Liver (tissue), 3 donors: ENCODE measurements around the gene ST7.

Experiments
- JUND ChIP-seq, 2 donors: IDR thresholded peaks; 2 replicates each; pipeline ENCODE4 v1.6.1; 2016; ENCODE audit warnings: antibody characterized with exemption in 2 of 2
- YY1 ChIP-seq: IDR thresholded peaks from 2 replicates; pipeline ENCODE4 v1.6.1; 2016; ENCODE audit warnings: antibody characterized with exemption, mild to moderate bottlenecking
- TF ChIP-seq, protein P1 (sequence below): fragments of 150-350 bp; IDR thresholded peaks from 2 replicates; pipeline ENCODE4 v1.5.1; 2017; ENCODE audit warnings: improper control_type of control experiment, low read depth, low read length; ENCODE audit not compliant: missing input control
- TF ChIP-seq, protein P2 (sequence below): IDR thresholded peaks from 2 replicates; pipeline ENCODE4 v1.6.1; 2016; ENCODE audit warnings: antibody characterized with exemption
- donor health status: healthy.
- donor health status: healthy.

DNA sequence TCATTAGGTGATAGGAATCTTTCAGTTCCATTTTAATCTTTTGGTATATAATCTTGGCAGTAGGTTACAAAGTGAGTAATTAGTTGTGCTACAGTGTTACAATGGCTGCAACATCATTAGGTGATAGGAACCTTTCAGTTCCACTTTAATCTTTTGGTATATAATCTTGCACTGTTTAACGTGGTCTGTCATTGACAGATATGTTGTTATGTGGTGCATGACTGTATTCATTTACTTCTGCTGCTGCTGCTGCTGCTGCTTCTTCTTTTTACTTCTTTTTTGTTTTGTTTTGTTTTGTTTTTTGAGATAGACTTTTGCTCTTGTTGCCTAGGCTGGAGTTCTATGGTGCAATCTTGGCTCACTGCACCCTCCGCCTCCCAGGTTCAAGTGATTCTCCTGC lies 28.6 kb downstream of the ST7 start:
- TF ChIP-seq, protein P1, sequence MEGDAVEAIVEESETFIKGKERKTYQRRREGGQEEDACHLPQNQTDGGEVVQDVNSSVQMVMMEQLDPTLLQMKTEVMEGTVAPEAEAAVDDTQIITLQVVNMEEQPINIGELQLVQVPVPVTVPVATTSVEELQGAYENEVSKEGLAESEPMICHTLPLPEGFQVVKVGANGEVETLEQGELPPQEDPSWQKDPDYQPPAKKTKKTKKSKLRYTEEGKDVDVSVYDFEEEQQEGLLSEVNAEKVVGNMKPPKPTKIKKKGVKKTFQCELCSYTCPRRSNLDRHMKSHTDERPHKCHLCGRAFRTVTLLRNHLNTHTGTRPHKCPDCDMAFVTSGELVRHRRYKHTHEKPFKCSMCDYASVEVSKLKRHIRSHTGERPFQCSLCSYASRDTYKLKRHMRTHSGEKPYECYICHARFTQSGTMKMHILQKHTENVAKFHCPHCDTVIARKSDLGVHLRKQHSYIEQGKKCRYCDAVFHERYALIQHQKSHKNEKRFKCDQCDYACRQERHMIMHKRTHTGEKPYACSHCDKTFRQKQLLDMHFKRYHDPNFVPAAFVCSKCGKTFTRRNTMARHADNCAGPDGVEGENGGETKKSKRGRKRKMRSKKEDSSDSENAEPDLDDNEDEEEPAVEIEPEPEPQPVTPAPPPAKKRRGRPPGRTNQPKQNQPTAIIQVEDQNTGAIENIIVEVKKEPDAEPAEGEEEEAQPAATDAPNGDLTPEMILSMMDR, result no peak
- TF ChIP-seq, protein P2, sequence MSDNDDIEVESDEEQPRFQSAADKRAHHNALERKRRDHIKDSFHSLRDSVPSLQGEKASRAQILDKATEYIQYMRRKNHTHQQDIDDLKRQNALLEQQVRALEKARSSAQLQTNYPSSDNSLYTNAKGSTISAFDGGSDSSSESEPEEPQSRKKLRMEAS, result no peak
- TF ChIP-seq JUND (IDR thresholded peaks at IDR 0.05) (no peak), YY1 (no peak)
